ENCODE results near the gene HAAO.

GRCh38 chr2:42788882-42789281 is 3.5 kb downstream of the HAAO start:
- TF ChIP-seq CTCF (IDR thresholded peaks at IDR 0.05; ENCODE audit: low read depth, low read length) (no peak), EZH2phosphoT487 (IDR thresholded peaks at IDR 0.05; ENCODE audit: low read depth) (no peak)
